ENCODE measurements around the gene SLC33A1. TPM values are rescaled to one million over a fixed set of nuclear protein-coding genes. Genes with fewer than 3 reads are reported as not detected.
"Not testable (repeated sequence)": the region's sequence is repeated elsewhere in the genome, so short reads cannot be mapped to it uniquely, and the experiment has no call there.

The SLC33A1 gene
- total RNA-seq, 4 donors from 2014 or later: 13.3 to 34.8 (median 32.7) TPM

- TF ChIP-seq POLR2AphosphoS5 (IDR thresholded peaks at IDR 0.05) (no peak), EP300 (IDR thresholded peaks at IDR 0.05; ENCODE audit: low read depth) (no peak), CTCF (IDR thresholded peaks at IDR 0.05) (no peak), POLR2A (IDR thresholded peaks at IDR 0.05) (no peak)
- 50 to 67% methylated on average over 1 of the region's 1 CpG for WGBS, 2 donors (ENCODE audit: low coverage in 1 of 2)
- no peak overlapping the region for H3K4me3 ChIP-seq
- peaks cover 0 to 24% (median 10%) of the 10 kb centered on the region in 4 donors for H3K4me1 ChIP-seq
- H3K27me3 ChIP-seq: no peaks in the 10 kb centered on the region
- peaks cover 0 to 10% (median 3%) of the 10 kb centered on the region in 4 donors for H3K36me3 ChIP-seq
- intact Hi-C loops (cut with DNase I; ENCODE audit: low total_unique reads): no loop called here
- in situ Hi-C loops (cut with MboI; ENCODE audit: low pct_ligation_motif_present in 1 of 4, low pct_unique_long_range_greater_than_20kb in 1 of 4, low sequenced_read_pairs in 3 of 4): no loop called here
- no peak overlapping the region for H3K27ac ChIP-seq
- no peak for DNase-seq
- H3K9me3 ChIP-seq: no peaks in the 10 kb centered on the region
These were observed 35.7 kb upstream of the SLC33A1 start for GRCh38 chr3:155889952-155890351.

DNA sequence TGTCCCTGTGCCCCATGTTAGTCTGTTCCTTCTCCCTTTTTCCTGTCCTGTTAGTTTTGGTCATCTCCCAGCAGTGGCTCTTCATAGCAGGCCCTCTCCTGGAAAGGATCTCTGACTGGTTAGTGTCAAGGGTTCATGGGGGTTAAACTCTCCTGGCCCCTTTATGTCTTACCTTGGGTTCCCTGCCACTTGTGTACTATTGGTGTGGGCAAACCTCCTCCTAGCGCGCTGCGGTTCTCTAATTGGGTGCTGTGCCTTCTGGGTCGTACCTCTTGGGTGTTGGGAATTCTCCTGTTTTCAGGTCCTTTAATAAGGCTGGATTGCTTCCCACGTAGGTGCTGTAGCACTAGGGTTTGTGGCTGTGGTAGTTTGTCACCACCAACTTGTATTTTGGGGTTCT lies 35.0 kb upstream of the SLC33A1 start:
- DNase-seq: no peak
- intact Hi-C loops (cut with DNase I; ENCODE audit: low total_unique reads) (no loop called here), in situ Hi-C loops (cut with MboI; ENCODE audit: low pct_ligation_motif_present in 1 of 4, low pct_unique_long_range_greater_than_20kb in 1 of 4, low sequenced_read_pairs in 3 of 4) (no loop called here)
- TF ChIP-seq EP300 (IDR thresholded peaks at IDR 0.05; ENCODE audit: low read depth): no peak
- TF ChIP-seq POLR2A (IDR thresholded peaks at IDR 0.05): no peak
- Histone ChIP-seq H3K4me3 (no peak overlapping the region), H3K4me1 (peaks cover 0 to 29% (median 10%) of the 10 kb centered on the region in 4 donors), H3K27me3 (no peaks in the 10 kb centered on the region), H3K9me3 (no peaks in the 10 kb centered on the region), H3K36me3 (peaks cover 0 to 3% (median 1%) of the 10 kb centered on the region in 4 donors), H3K27ac (no peak overlapping the region)
- WGBS, 2 donors (ENCODE audit: low coverage in 1 of 2): 83 to 90% methylated on average over 2 to 5 of the region's 5 CpGs

DNA sequence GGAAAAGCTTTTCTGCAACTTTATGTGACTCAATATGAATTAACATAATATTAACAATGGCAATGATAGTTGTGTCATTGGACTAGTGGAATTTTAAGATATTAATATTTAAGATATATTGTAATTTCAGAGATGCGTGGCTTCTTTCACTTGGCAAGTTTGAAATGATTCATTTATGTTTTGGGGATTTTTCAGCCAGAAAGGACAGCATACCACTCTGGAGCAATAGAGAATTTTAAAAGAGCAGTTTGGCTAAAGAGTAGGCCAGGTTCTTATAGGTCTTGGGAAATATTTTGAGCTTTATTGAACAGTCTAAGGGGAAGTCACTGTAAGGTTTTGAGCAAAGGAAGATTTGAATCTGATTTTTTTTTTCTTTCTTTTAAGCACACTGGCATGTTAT lies 32.7 kb upstream of the SLC33A1 start:
- WGBS, 2 donors (ENCODE audit: low coverage in 1 of 2): 65 to 93% methylated on average over 1 of the region's 1 CpG
- TF ChIP-seq EP300 (IDR thresholded peaks at IDR 0.05; ENCODE audit: low read depth) (no peak), POLR2AphosphoS5 (IDR thresholded peaks at IDR 0.05) (no peak), CTCF (IDR thresholded peaks at IDR 0.05) (no peak), POLR2A (IDR thresholded peaks at IDR 0.05) (no peak)
- in situ Hi-C loops (cut with MboI; ENCODE audit: low pct_ligation_motif_present in 1 of 4, low pct_unique_long_range_greater_than_20kb in 1 of 4, low sequenced_read_pairs in 3 of 4): no loop called here
- Histone ChIP-seq H3K27me3 (no peaks in the 10 kb centered on the region), H3K9me3 (no peaks in the 10 kb centered on the region), H3K36me3 (no peaks in the 10 kb centered on the region), H3K4me1 (peaks cover 0 to 32% (median 10%) of the 10 kb centered on the region in 4 donors), H3K27ac (no peak overlapping the region), H3K4me3 (no peak overlapping the region)
- intact Hi-C loops (cut with DNase I; ENCODE audit: low total_unique reads): no loop called here
- no peak for DNase-seq

GRCh38 chr3:155886348-155886747 lies 32.1 kb upstream of the SLC33A1 start:
- H3K27me3 ChIP-seq; intact Hi-C loops (cut with DNase I; ENCODE audit: low total_unique reads); DNase-seq; H3K4me3 ChIP-seq; in situ Hi-C loops (cut with MboI; ENCODE audit: low pct_ligation_motif_present in 1 of 4, low pct_unique_long_range_greater_than_20kb in 1 of 4, low sequenced_read_pairs in 3 of 4); H3K36me3 ChIP-seq; H3K9me3 ChIP-seq; H3K27ac ChIP-seq: not testable (repeated sequence)
- H3K4me1 ChIP-seq: peaks cover 0 to 32% (median 10%) of the 10 kb centered on the region in 4 donors
- 91 to 93% methylated on average over 4 to 8 of the region's 8 CpGs for WGBS, 2 donors (ENCODE audit: low coverage in 1 of 2)

GRCh38 chr3:155885292-155885691 lies 31.1 kb upstream of the SLC33A1 start:
- DNase-seq: no peak
- Histone ChIP-seq H3K9me3 (no peaks in the 10 kb centered on the region), H3K27me3 (no peaks in the 10 kb centered on the region), H3K4me3 (no peak overlapping the region), H3K4me1 (peaks cover 0 to 21% (median 4%) of the 10 kb centered on the region in 4 donors), H3K27ac (no peak overlapping the region), H3K36me3 (no peaks in the 10 kb centered on the region)
- intact Hi-C loops (cut with DNase I; ENCODE audit: low total_unique reads) (no loop called here), in situ Hi-C loops (cut with MboI; ENCODE audit: low pct_ligation_motif_present in 1 of 4, low pct_unique_long_range_greater_than_20kb in 1 of 4, low sequenced_read_pairs in 3 of 4) (no loop called here)
- TF ChIP-seq POLR2AphosphoS5 (IDR thresholded peaks at IDR 0.05) (no peak), POLR2A (IDR thresholded peaks at IDR 0.05) (no peak), EP300 (IDR thresholded peaks at IDR 0.05; ENCODE audit: low read depth) (no peak), CTCF (IDR thresholded peaks at IDR 0.05) (no peak)

Measured in transverse colon (tissue), 4 donors.